ENCODE results near the gene EDNRA.

DNA sequence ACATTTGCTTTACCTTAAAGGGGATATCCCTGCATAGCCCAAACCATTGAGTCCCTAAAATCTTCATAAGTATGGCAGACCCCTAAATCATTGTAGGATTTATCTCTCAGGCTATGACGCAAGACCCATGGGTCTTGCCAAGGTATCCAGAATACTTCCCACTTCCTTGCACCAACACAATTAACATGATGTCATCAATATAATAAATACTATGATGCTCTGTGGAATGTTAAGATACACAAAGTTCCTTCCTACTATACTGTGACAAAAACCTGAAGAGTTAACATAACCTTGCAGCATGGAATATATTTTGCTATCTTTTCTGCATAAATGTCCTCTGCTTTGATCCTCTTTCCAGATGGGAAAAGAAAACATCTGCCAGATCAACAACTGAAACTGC, 86.4 kb downstream of the EDNRA start:
- TF ChIP-seq, protein P1, sequence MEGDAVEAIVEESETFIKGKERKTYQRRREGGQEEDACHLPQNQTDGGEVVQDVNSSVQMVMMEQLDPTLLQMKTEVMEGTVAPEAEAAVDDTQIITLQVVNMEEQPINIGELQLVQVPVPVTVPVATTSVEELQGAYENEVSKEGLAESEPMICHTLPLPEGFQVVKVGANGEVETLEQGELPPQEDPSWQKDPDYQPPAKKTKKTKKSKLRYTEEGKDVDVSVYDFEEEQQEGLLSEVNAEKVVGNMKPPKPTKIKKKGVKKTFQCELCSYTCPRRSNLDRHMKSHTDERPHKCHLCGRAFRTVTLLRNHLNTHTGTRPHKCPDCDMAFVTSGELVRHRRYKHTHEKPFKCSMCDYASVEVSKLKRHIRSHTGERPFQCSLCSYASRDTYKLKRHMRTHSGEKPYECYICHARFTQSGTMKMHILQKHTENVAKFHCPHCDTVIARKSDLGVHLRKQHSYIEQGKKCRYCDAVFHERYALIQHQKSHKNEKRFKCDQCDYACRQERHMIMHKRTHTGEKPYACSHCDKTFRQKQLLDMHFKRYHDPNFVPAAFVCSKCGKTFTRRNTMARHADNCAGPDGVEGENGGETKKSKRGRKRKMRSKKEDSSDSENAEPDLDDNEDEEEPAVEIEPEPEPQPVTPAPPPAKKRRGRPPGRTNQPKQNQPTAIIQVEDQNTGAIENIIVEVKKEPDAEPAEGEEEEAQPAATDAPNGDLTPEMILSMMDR (conservative IDR thresholded peaks at IDR 0.05), result no peak
- TF ChIP-seq EZH2 (IDR thresholded peaks at IDR 0.05; ENCODE audit: low read depth), result no peak
